K562 (cell line): ENCODE measurements around the gene MEIS1. TPM values are rescaled to one million over a fixed set of nuclear protein-coding genes. Genes with fewer than 3 reads are reported as not detected.

Experiments
- CTCFL ChIP-seq: IDR thresholded peaks from 2 replicates; pipeline ENCODE4 v1.6.1; 2011; ENCODE audit warnings: borderline replicate concordance, low read depth, mild to moderate bottlenecking, moderate library complexity, low read length; ENCODE audit not compliant: insufficient read depth, poor library complexity, severe bottlenecking
- EGR1 ChIP-seq: fragments of 450-650 bp; conservative IDR thresholded peaks from 2 replicates; pipeline ENCODE4 v1.6.1; 2017; ENCODE audit warnings: mild to moderate bottlenecking
- ESRRA ChIP-seq: fragments of 450-650 bp; IDR thresholded peaks from 2 replicates; pipeline ENCODE4 v1.6.1; 2014; ENCODE audit warnings: low read depth, mild to moderate bottlenecking, moderate library complexity, borderline replicate concordance
- FOXJ2 ChIP-seq: fragments of 200-800 bp; sonication (Bioruptor generic); IDR thresholded peaks from 2 replicates; pipeline ENCODE4 v1.6.1; 2016; ENCODE audit warnings: missing genetic modification characterization, missing compliant biosample characterization
- NFE2 ChIP-seq: IDR thresholded peaks from 2 replicates; pipeline ENCODE4 v1.6.1; 2014; ENCODE audit warnings: antibody characterized with exemption, low read depth
- SIX5 ChIP-seq, 2 experiments: IDR thresholded peaks; 2 replicates each; pipeline ENCODE4 v1.6.1; 2011; ENCODE audit warnings: low read length in 2 of 2, borderline replicate concordance in 1 of 2, low read depth in 1 of 2, mild to moderate bottlenecking in 1 of 2, moderate library complexity in 1 of 2; ENCODE audit not compliant: insufficient read depth in 1 of 2
- ZNF140 ChIP-seq: fragments of 250-450 bp; sonication (Bioruptor Pico); IDR thresholded peaks from 2 replicates; pipeline ENCODE4 v1.8.0; 2021; ENCODE audit warnings: moderate library complexity, mild to moderate bottlenecking, inconsistent platforms
- ZNF398 ChIP-seq: fragments of 250-450 bp; sonication (Bioruptor Pico); IDR thresholded peaks from 2 replicates; pipeline ENCODE4 v1.8.0; 2021; ENCODE audit warnings: moderate library complexity, mild to moderate bottlenecking, inconsistent platforms
- polyA plus RNA-seq, 8 experiments: library from polyadenylated mRNA; depleted of rRNA in 4 of 8; stranded (reverse) in 5 of 8; unstranded in 3 of 8; fragments of >200 nt; fragmentation: Nextera tagmentation in 2 of 8; fragmentation: Illumina TruSeq in 1 of 8; extraction: Ambion mirVana in 2 of 8; extraction: Trizol in 1 of 8; gene quantifications; 2 replicates each; pipeline versions ENCODE4 v1.2.1 to v1.2.3, GENCODE V29; 2011 to 2014; ENCODE audit warnings: inconsistent platforms in 1 of 8, missing spikeins in 1 of 8
- total RNA-seq, 7 experiments: library from RNA; depleted of rRNA in 6 of 7; stranded (reverse); fragments of >200 nt in 6 of 7; fragmentation: Illumina TruSeq in 2 of 7; extraction: Trizol in 2 of 7; gene quantifications; 2 replicates each; pipeline versions ENCODE4 v1.2.1 to v1.2.3, GENCODE V29; 2011 to 2021; ENCODE audit warnings: low replicate concordance in 1 of 7
- TF ChIP-seq, protein P1 (sequence below): fragments of 250-450 bp; sonication (Bioruptor Pico); IDR thresholded peaks from 2 replicates; pipeline ENCODE4 v1.4.0; 2020
- TF ChIP-seq, protein P2 (sequence below): fragments of 250-450 bp; sonication (Bioruptor Pico); IDR thresholded peaks from 2 replicates; pipeline ENCODE4 v1.8.0; 2021; ENCODE audit warnings: borderline replicate concordance, mild to moderate bottlenecking, moderate library complexity; ENCODE audit not compliant: poor library complexity, severe bottlenecking
- TF ChIP-seq, protein P3 (sequence below): fragments of 200-800 bp; sonication (Bioruptor generic); IDR thresholded peaks from 2 replicates; pipeline ENCODE4 v1.6.1; 2017; ENCODE audit warnings: missing genetic modification characterization, missing compliant biosample characterization

MEIS1 gene
- total and polyA plus RNA-seq, 9 of the 15 experiments (the other 6 are each of a cell fraction or from before 2014, with no cell fraction given), result 2.3 to 9.0 (median 5.9) TPM

GRCh38 chr2:66428986-66429612 is 5.8 kb upstream of the MEIS1 start (continued):
- TF ChIP-seq, protein P1, sequence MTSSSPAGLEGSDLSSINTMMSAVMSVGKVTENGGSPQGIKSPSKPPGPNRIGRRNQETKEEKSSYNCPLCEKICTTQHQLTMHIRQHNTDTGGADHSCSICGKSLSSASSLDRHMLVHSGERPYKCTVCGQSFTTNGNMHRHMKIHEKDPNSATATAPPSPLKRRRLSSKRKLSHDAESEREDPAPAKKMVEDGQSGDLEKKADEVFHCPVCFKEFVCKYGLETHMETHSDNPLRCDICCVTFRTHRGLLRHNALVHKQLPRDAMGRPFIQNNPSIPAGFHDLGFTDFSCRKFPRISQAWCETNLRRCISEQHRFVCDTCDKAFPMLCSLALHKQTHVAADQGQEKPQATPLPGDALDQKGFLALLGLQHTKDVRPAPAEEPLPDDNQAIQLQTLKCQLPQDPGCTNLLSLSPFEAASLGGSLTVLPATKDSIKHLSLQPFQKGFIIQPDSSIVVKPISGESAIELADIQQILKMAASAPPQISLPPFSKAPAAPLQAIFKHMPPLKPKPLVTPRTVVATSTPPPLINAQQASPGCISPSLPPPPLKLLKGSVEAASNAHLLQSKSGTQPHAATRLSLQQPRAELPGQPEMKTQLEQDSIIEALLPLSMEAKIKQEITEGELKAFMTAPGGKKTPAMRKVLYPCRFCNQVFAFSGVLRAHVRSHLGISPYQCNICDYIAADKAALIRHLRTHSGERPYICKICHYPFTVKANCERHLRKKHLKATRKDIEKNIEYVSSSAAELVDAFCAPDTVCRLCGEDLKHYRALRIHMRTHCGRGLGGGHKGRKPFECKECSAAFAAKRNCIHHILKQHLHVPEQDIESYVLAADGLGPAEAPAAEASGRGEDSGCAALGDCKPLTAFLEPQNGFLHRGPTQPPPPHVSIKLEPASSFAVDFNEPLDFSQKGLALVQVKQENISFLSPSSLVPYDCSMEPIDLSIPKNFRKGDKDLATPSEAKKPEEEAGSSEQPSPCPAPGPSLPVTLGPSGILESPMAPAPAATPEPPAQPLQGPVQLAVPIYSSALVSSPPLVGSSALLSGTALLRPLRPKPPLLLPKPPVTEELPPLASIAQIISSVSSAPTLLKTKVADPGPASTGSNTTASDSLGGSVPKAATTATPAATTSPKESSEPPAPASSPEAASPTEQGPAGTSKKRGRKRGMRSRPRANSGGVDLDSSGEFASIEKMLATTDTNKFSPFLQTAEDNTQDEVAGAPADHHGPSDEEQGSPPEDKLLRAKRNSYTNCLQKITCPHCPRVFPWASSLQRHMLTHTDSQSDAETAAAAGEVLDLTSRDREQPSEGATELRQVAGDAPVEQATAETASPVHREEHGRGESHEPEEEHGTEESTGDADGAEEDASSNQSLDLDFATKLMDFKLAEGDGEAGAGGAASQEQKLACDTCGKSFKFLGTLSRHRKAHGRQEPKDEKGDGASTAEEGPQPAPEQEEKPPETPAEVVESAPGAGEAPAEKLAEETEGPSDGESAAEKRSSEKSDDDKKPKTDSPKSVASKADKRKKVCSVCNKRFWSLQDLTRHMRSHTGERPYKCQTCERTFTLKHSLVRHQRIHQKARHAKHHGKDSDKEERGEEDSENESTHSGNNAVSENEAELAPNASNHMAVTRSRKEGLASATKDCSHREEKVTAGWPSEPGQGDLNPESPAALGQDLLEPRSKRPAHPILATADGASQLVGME (CRISPR knock-in tag), result no peak
- TF ChIP-seq ESRRA (no peak), NFE2 (no peak), EGR1 (peak; percentile 65), CTCFL (no peak), FOXJ2 (tag) (0 out of 2 replicates have a peak, but pooled peaks have one; percentile 21), ZNF398 (no peak), ZNF140 (CRISPR knock-in tag) (no peak), SIX5 (IDR thresholded peaks at IDR 0.05; ENCODE audit: borderline replicate concordance in 1 of 2, insufficient read depth in 1 of 2, low read depth in 1 of 2, low read length in 2 of 2) (no peak)
- TF ChIP-seq, protein P2, sequence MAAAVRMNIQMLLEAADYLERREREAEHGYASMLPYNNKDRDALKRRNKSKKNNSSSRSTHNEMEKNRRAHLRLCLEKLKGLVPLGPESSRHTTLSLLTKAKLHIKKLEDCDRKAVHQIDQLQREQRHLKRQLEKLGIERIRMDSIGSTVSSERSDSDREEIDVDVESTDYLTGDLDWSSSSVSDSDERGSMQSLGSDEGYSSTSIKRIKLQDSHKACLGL, result no peak
- TF ChIP-seq, protein P3, sequence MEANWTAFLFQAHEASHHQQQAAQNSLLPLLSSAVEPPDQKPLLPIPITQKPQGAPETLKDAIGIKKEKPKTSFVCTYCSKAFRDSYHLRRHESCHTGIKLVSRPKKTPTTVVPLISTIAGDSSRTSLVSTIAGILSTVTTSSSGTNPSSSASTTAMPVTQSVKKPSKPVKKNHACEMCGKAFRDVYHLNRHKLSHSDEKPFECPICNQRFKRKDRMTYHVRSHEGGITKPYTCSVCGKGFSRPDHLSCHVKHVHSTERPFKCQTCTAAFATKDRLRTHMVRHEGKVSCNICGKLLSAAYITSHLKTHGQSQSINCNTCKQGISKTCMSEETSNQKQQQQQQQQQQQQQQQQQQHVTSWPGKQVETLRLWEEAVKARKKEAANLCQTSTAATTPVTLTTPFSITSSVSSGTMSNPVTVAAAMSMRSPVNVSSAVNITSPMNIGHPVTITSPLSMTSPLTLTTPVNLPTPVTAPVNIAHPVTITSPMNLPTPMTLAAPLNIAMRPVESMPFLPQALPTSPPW (CRISPR knock-in tag), result peak; percentile 35; the same call in 1 of the 2 replicates
